CD4-positive, alpha-beta memory T cell (primary cell): ENCODE data around the gene DOCK9. TPM values are rescaled to one million over a fixed set of nuclear protein-coding genes. Genes with fewer than 3 reads are reported as not detected.
A peak's percentile ranks its signal among the peaks of the same experiment; 100 is the strongest.

ENCODE experiments used
- CTCF ChIA-PET: fragments of 350-600 bp; sonication (Branson Sonifier 250); formaldehyde crosslinking; loops from one replicate; lab custom pipeline; 2021; ENCODE audit warnings: inconsistent platforms; ENCODE audit not compliant: partially characterized antibody; lab: Charles Lee
- POLR2A ChIA-PET: fragments of 350-600 bp; sonication (Branson Sonifier 250); formaldehyde crosslinking; loops from one replicate; lab custom pipeline; 2021; ENCODE audit not compliant: partially characterized antibody; lab: Charles Lee
- DNase-seq, 5 donors: peaks; one replicate each; pipeline versions ENCODE4 v3.0.0 to v3.0.0-alpha.2; 2020 to 2022; ENCODE audit warnings: mixed read lengths in 1 of 5
- H3K27ac ChIP-seq: one replicate; pipeline ENCODE4 v1.7.0; 2013; ENCODE audit warnings: low read depth, low read length
- H3K27me3 ChIP-seq: 2 replicates; pipeline ENCODE4 v1.7.0; 2013; ENCODE audit warnings: mild to moderate bottlenecking, low read length, moderate library complexity; ENCODE audit not compliant: insufficient read depth
- H3K36me3 ChIP-seq: 2 replicates; pipeline ENCODE4 v1.7.0; 2013; ENCODE audit warnings: mild to moderate bottlenecking, low read length, moderate library complexity; ENCODE audit not compliant: insufficient read depth
- H3K4me1 ChIP-seq: 2 replicates; pipeline ENCODE4 v1.7.0; 2013; ENCODE audit warnings: mild to moderate bottlenecking, low read length, moderate library complexity; ENCODE audit not compliant: insufficient read depth
- H3K4me3 ChIP-seq, 2 donors: one replicate each; pipeline ENCODE4 v1.7.0; 2013; ENCODE audit warnings: low read length in 2 of 2, mild to moderate bottlenecking in 1 of 2
- H3K9me3 ChIP-seq, 2 donors: one replicate each; pipeline ENCODE4 v1.7.0; 2013; ENCODE audit warnings: low read length in 2 of 2, control low read depth in 1 of 2; ENCODE audit not compliant: control insufficient read depth in 1 of 2
- H3K27ac Mint-ChIP-seq, 7 donors: one replicate each; pipeline ENCODE4 v1.8.0; 2020 to 2021; ENCODE audit warnings: mixed read lengths in 7 of 7, mild to moderate bottlenecking in 6 of 7, inconsistent platforms in 3 of 7, moderate library complexity in 3 of 7
- H3K27me3 Mint-ChIP-seq, 2 donors: one replicate each; pipeline ENCODE4 v1.8.0; 2020 to 2021; ENCODE audit warnings: mixed read lengths in 2 of 2
- H3K36me3 Mint-ChIP-seq, 2 donors: one replicate each; pipeline ENCODE4 v1.8.0; 2020 to 2021; ENCODE audit warnings: mixed read lengths in 2 of 2, inconsistent platforms in 1 of 2, mild to moderate bottlenecking in 1 of 2
- H3K4me1 Mint-ChIP-seq, 4 donors: one replicate each; pipeline ENCODE4 v1.8.0; 2020 to 2021; ENCODE audit warnings: mixed read lengths in 4 of 4, mild to moderate bottlenecking in 1 of 4
- H3K4me3 Mint-ChIP-seq, 8 donors: one replicate each; pipeline ENCODE4 v1.8.0; 2020 to 2021; ENCODE audit warnings: mixed read lengths in 8 of 8, mild to moderate bottlenecking in 7 of 8, moderate library complexity in 6 of 8, inconsistent platforms in 3 of 8
- H3K9me3 Mint-ChIP-seq, 8 donors: one replicate each; pipeline ENCODE4 v1.8.0; 2020 to 2021; ENCODE audit warnings: mixed read lengths in 8 of 8, mild to moderate bottlenecking in 5 of 8, inconsistent platforms in 3 of 8, moderate library complexity in 1 of 8
- intact Hi-C: fragments of 100-400 bp; cut with micrococcal nuclease; formaldehyde crosslinking; loops from one replicate; pipeline ENCODE4 v1.15.1; 2023
- polyA plus RNA-seq, 2 donors: library from polyadenylated mRNA; unstranded; fragments of 300-500 nt; fragmentation: Illumina TruSeq; gene quantifications; one replicate each; pipeline ENCODE4 v1.2.3, GENCODE V29; 2021
- total RNA-seq, 2 experiments: library from RNA; stranded (reverse); gene quantifications; one replicate each; pipeline ENCODE4 v1.2.3, GENCODE V29; 2021

The DOCK9 gene
- total and polyA plus RNA-seq, 4 experiments from 2014 or later: 6.3 to 197 (median 119) TPM

DNA sequence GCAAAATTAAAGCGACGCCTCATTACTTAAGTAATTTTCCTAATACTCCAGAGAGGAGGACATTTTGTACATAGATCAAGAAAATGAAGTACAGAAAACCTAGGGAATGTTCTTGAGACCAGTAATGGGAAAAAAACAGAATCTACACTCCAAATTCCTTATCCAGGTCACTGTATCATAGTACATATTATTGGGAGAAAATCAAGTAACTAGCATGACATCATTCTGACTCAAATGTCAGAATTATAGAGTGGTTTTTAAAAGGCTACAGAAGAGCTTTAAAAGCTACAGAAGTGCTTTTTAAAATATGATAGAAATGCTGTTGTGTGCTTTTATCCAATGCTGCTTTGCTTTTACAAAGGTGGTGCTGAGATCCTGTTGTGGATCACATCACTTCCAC, 139.1 kb downstream of the DOCK9 start:
- no peaks in the 10 kb centered on the region for H3K9me3 Mint-ChIP-seq
- Histone ChIP-seq H3K4me1 (no peaks in the 10 kb centered on the region), H3K9me3 (no peaks in the 10 kb centered on the region), H3K4me3 (no peak overlapping the region), H3K27me3 (no peaks in the 10 kb centered on the region), H3K36me3 (peaks cover 14% of the 10 kb centered on the region), H3K27ac (no peak overlapping the region)
- no peaks in the 10 kb centered on the region for H3K27me3 Mint-ChIP-seq
- no peak overlapping the region for H3K27ac Mint-ChIP-seq
- ChIA-PET POLR2A (no interaction called here), CTCF (interaction anchor here (0.6 to 1.4 kb wide), 2 partner anchors 27 to 195 kb away, joined by 4 to 5 read pairs; no protein-coding TSS in a partner anchor)
- DNase-seq: no peak
- H3K36me3 Mint-ChIP-seq: peaks cover 51 to 53% of the 10 kb centered on the region in 2 donors
- intact Hi-C loops: no loop called here
- no peak overlapping the region for H3K4me3 Mint-ChIP-seq
- H3K4me1 Mint-ChIP-seq: peaks cover 0 to 8% (median 7%) of the 10 kb centered on the region in 4 donors

GRCh38 chr13:98837896-98838295, 140.0 kb downstream of the DOCK9 start:
- Mint-ChIP-seq H3K36me3 (peaks cover 48 to 50% of the 10 kb centered on the region in 2 donors), H3K4me1 (peaks cover 0 to 4% (median 3%) of the 10 kb centered on the region in 4 donors)
- CTCF ChIA-PET: interaction anchor here (1.0 to 1.4 kb wide), 2 partner anchors 37 to 196 kb away, joined by 3 to 5 read pairs; no protein-coding TSS in a partner anchor

DNA sequence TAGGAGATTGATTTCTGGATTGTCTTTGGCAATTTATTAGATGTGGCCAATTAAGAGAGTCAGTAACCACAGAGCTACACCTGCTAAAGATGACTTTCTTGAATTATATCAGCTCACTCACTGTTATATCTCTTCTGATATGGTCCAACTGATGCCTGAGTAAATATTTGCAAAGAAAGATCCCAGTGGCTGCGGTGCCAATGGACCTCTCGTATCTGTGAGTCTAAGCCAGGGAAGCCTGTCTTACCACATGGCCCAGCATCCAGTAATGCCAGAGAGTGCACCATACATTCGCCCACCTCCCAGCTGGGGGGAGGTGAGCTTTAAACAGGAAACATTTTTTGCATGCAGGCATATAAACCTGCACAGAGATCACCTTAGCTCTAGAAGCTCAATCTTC, 142.7 kb downstream of the DOCK9 start:
- no peaks in the 10 kb centered on the region for H3K9me3 ChIP-seq
- CTCF ChIA-PET: interaction anchor here (0.9 to 1.1 kb wide), 2 partner anchors 9 kb away, joined by 3 to 5 read pairs; no protein-coding TSS in a partner anchor
- H3K4me3 ChIP-seq: no peak overlapping the region
- DNase-seq: no peak
- Mint-ChIP-seq H3K4me1 (peaks cover 0 to 1% (median 0%) of the 10 kb centered on the region in 4 donors), H3K9me3 (no peaks in the 10 kb centered on the region), H3K36me3 (peaks cover 62 to 66% of the 10 kb centered on the region in 2 donors), H3K27ac (no peak overlapping the region), H3K4me3 (no peak overlapping the region), H3K27me3 (no peaks in the 10 kb centered on the region)
- peaks cover 35% of the 10 kb centered on the region for H3K36me3 ChIP-seq
- no peaks in the 10 kb centered on the region for H3K4me1 ChIP-seq
- POLR2A ChIA-PET: no interaction called here
- intact Hi-C loops: no loop called here
- no peak overlapping the region for H3K27ac ChIP-seq
- no peaks in the 10 kb centered on the region for H3K27me3 ChIP-seq

More at GRCh38 chr13:98837896-98838295, 140.0 kb downstream of the DOCK9 start:
- Histone ChIP-seq H3K9me3 (no peaks in the 10 kb centered on the region), H3K36me3 (peaks cover 14% of the 10 kb centered on the region), H3K4me3 (no peak overlapping the region), H3K27ac (no peak overlapping the region), H3K27me3 (no peaks in the 10 kb centered on the region), H3K4me1 (no peaks in the 10 kb centered on the region)
- intact Hi-C loops: no loop called here
- Mint-ChIP-seq H3K4me3 (no peak overlapping the region), H3K27ac (peak overlapping the region in 1 of 7 donors; percentile 12), H3K9me3 (no peaks in the 10 kb centered on the region), H3K27me3 (no peaks in the 10 kb centered on the region)
- no peak for DNase-seq
- POLR2A ChIA-PET: no interaction called here

GRCh38 chr13:98834254-98834960, 143.5 kb downstream of the DOCK9 start:
- H3K36me3 ChIP-seq: peaks cover 42% of the 10 kb centered on the region
- no peak overlapping the region for H3K27ac ChIP-seq
- POLR2A ChIA-PET: no interaction called here
- no peaks in the 10 kb centered on the region for H3K27me3 Mint-ChIP-seq
- H3K4me1 Mint-ChIP-seq: no peaks in the 10 kb centered on the region
- H3K27me3 ChIP-seq: no peaks in the 10 kb centered on the region
- peaks cover 66 to 73% of the 10 kb centered on the region in 2 donors for H3K36me3 Mint-ChIP-seq
- no peaks in the 10 kb centered on the region for H3K9me3 ChIP-seq
- no peaks in the 10 kb centered on the region for H3K9me3 Mint-ChIP-seq
- CTCF ChIA-PET: interaction anchor here (1.1 kb wide), 1 partner anchor 10 kb away, joined by 5 read pairs; no protein-coding TSS in a partner anchor
- no peaks in the 10 kb centered on the region for H3K4me1 ChIP-seq
- H3K4me3 ChIP-seq: no peak overlapping the region
- intact Hi-C loops: no loop called here
- no peak overlapping the region for H3K4me3 Mint-ChIP-seq
- no peak for DNase-seq
- peak overlapping the region in 1 of 7 donors; percentile 46 for H3K27ac Mint-ChIP-seq

DNA sequence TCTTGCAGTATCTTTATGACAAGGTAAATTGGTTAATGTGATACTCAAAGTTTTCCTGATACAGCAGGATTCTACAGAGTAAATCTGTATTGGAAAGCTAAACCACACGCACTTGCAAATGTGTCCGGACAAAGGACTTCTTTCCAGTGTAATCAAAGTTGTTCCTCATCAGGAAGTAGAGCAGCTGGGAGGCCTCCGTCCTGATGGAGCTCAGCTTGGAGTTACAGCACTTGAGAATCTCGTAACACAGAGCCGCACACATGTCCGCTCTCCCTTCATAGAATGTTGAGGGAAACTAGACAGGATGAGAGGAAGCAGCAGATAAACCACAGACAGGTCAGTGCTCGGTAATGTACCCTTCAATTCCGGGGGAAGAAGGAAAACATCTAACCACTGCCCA, 146.6 kb downstream of the DOCK9 start:
- ChIA-PET CTCF (interaction anchor here (2.5 kb wide), 1 partner anchor 12 kb away, joined by 13 read pairs; no protein-coding TSS in a partner anchor), POLR2A (no interaction called here)
- DNase-seq: no peak
- H3K4me3 Mint-ChIP-seq: no peak overlapping the region
- no peak overlapping the region for H3K27ac Mint-ChIP-seq
- Histone ChIP-seq H3K9me3 (no peaks in the 10 kb centered on the region), H3K27me3 (no peaks in the 10 kb centered on the region), H3K27ac (no peak overlapping the region), H3K36me3 (peaks cover 47% of the 10 kb centered on the region), H3K4me3 (no peak overlapping the region), H3K4me1 (no peaks in the 10 kb centered on the region)
- peaks cover 72 to 79% of the 10 kb centered on the region in 2 donors for H3K36me3 Mint-ChIP-seq
- no peaks in the 10 kb centered on the region for H3K27me3 Mint-ChIP-seq
- peaks cover 0 to 3% (median 0%) of the 10 kb centered on the region in 4 donors for H3K4me1 Mint-ChIP-seq
- peaks cover 0 to 2% (median 0%) of the 10 kb centered on the region in 8 donors for H3K9me3 Mint-ChIP-seq
- intact Hi-C loops: no loop called here

DNA sequence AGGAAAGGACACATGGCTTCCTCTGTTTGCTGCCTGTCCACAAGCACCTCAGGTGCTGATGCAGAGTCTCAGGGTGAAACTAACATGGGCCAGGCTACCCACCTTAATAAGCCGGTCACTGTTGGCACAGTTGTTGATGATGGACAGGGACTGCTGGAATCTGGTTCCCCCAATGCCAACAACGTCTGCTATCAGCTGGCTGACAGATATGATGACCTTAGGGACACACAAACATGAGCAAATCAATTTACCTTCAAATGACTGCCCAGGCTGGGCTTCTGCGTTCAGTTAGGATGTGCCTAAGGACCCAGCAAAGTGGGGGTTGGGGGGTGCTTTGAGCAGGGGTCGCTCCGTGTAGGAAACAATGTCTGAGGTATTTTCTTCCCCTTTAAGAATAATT, 148.3 kb downstream of the DOCK9 start:
- Histone ChIP-seq H3K27ac (no peak overlapping the region), H3K27me3 (no peaks in the 10 kb centered on the region), H3K4me3 (no peak overlapping the region), H3K4me1 (no peaks in the 10 kb centered on the region), H3K9me3 (no peaks in the 10 kb centered on the region), H3K36me3 (peaks cover 51% of the 10 kb centered on the region)
- intact Hi-C loops: no loop called here
- peaks cover 0 to 2% (median 0%) of the 10 kb centered on the region in 8 donors for H3K9me3 Mint-ChIP-seq
- peaks cover 0 to 3% (median 0%) of the 10 kb centered on the region in 4 donors for H3K4me1 Mint-ChIP-seq
- H3K27me3 Mint-ChIP-seq: no peaks in the 10 kb centered on the region
- no peak overlapping the region for H3K4me3 Mint-ChIP-seq
- H3K36me3 Mint-ChIP-seq: peaks cover 71 to 80% of the 10 kb centered on the region in 2 donors
- no peak overlapping the region for H3K27ac Mint-ChIP-seq
- CTCF ChIA-PET: interaction anchor here (0.6 kb wide), 1 partner anchor 656 kb away, joined by 6 read pairs; no protein-coding TSS in a partner anchor
- DNase-seq: no peak
- POLR2A ChIA-PET: no interaction called here

DNA sequence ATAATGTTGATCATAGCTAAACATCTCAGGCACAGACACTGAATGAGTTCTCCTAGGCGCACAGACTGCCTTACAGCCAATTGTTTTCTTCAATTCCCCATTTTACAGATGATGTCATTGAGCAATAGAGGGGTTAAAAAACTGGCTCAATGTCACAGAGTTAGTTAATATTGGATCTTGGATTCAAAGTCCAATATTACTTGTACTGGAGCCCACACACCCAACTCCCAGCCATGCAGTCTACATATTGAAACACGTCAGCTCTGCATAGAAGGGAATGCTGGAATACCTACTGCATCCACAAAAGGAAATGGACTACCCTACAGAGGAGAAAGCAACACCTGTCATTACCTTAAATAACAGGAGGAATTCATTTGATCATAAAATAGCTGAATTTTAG, 149.2 kb downstream of the DOCK9 start:
- H3K36me3 ChIP-seq: peaks cover 61% of the 10 kb centered on the region
- intact Hi-C loops: no loop called here
- Mint-ChIP-seq H3K4me3 (no peak overlapping the region), H3K9me3 (peaks cover 0 to 2% (median 0%) of the 10 kb centered on the region in 8 donors), H3K27me3 (no peaks in the 10 kb centered on the region), H3K4me1 (peaks cover 0 to 3% (median 0%) of the 10 kb centered on the region in 4 donors), H3K27ac (no peak overlapping the region), H3K36me3 (peaks cover 76 to 85% of the 10 kb centered on the region in 2 donors)
- DNase-seq: no peak
- no peak overlapping the region for H3K4me3 ChIP-seq
- H3K27me3 ChIP-seq: no peaks in the 10 kb centered on the region
- ChIA-PET CTCF (interaction anchor here (1.1 to 1.7 kb wide), 3 partner anchors 11 to 15 kb away, joined by 3 to 7 read pairs (median 5); no protein-coding TSS in a partner anchor), POLR2A (interaction anchor here (0.7 to 1.3 kb wide), 2 partner anchors 21 to 23 kb away, joined by 3 read pairs; no protein-coding TSS in a partner anchor)
- H3K27ac ChIP-seq: no peak overlapping the region
- no peaks in the 10 kb centered on the region for H3K9me3 ChIP-seq
- H3K4me1 ChIP-seq: no peaks in the 10 kb centered on the region
